Activated naive CD8-positive, alpha-beta T cell treated with anti-CD3 and anti-CD28 coated beads, Interleukin-2, amount 50 U/mL, for 16 hours (primary cell): ENCODE measurements around the gene PI4KB.
A peak's percentile ranks its signal among the peaks of the same experiment; 100 is the strongest.
"Not testable (repeated sequence)": the region's sequence is repeated elsewhere in the genome, so short reads cannot be mapped to it uniquely, and the experiment has no call there.

Source experiments
- DNase-seq: peaks from one replicate; pipeline ENCODE4 v3.0.0-alpha.2; 2020; ENCODE audit warnings: low read depth, low spot score

Gene PI4KB

DNA sequence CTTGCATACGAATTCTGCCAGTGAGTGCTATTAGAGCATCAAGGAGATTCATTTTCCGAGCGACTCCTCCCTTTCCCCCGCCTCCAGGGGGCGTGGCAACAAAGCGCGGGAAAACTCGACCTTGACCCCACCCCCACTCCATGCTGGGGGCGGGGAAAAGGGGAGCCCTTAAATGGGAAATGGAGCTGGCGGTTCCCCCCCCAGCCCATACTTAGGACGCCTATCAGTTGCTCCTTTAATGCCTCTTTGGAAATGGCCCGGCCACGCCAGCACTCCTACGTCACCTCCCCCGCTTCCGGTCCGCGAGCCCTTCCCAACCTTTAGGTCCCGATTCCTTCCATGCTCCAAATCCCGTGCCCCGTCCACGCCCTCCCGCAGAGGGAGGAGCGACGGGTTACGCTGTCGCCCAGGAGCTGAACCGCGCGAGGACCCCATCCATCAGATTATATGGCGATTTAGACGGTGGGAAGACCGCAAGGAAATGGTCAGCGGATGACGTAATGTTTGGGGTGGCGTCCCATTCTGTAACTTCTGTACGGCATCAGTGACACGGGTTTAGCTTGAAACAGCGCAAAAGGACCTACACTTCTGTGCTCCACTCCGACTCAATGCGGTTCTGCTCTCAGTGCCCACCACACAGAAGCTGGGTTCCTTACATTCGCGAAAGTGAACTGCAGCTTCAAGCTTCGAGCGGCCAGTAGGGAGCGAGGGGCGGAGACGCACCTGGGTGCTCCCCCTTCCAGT, 45.8 kb downstream of the PI4KB start:
- peak; percentile 90 for DNase-seq

- DNase-seq, result no peak
Measured at GRCh38 chr1:151277249-151277648, 50.0 kb downstream of the PI4KB start.

DNA sequence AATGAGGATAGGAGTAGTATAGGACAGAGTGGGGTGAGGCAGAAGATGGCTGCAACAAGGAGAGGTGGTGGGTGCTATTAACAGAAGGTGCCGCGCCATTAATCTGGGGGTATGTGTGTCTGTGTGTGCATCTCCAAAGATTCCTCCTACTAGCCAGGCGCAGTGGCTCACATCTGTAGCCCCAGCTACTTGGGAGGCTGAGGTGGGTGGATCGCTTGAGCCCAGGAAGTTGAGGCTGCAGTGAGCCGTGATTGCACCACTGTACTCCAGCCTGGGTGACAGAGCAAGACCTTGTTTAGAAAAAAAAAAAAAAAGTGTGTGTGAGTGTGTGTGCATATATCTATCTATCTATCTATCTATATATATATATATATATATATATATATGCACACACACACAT, 51.9 kb downstream of the PI4KB start:
- DNase-seq, result not testable (repeated sequence)

DNA sequence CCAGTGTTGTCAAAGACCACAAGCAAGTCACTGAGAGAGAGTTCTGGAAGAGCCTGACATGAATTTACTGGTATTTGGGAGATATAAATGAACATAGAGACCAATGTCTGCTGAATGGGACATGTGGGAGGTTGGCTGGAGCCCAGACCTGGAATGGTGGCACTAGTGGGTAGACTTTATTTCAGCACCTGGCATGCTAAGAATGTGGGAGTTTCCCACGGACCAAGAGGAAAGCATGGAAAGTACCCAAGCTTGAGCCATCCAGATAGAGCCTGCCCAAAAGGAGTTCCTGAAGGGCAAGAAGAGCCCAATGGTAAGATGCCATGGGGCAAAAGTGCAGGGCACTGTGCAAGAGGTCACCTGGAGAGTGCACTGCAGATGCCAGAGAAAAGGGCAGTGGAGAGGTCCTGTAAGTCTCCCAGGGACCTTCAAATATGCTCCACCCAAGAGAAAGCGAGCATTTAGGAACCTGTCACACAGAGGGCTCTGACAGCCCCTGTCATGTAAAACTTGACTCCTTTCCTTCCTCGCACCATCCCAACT, 53.2 kb downstream of the PI4KB start:
- DNase-seq, result no peak

GRCh38 chr1:151267760-151268159, 59.5 kb downstream of the PI4KB start:
- DNase-seq, result no peak

DNA sequence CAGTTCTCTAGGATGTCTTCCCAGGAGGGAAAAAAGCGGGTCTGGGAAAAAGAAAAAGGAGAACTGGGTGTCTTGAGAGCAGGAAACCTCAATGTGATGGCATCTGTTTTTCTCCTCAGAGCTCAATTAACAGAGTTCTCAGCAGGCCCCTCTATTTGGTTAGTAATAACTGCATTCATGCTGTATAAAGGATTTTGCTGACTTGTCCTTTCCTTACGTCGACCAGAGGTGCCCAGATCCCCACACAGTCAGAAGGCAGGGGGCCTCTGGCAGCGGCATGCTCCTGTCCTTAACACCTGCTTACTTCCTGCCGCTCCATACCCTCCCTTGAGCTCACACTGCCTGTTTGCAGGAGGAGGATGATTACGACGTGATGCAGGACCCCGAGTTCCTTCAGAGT, 60.4 kb downstream of the PI4KB start:
- no peak for DNase-seq

DNA sequence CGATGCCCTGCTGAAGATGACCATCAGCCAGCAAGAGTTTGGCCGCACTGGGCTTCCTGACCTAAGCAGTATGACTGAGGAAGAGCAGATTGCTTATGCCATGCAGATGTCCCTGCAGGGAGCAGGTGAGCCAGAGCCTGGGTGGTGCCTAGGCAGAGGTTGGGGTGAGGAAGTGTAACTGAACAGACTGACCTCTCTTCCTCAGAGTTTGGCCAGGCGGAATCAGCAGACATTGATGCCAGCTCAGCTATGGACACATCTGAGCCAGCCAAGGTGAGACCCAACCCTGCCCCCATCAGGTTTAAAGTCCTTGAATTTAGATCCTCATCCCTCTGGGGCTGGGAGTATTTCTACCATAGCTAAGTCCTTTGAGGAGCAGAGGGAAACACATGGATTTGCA, 60.9 kb downstream of the PI4KB start:
- DNase-seq, result no peak

DNA sequence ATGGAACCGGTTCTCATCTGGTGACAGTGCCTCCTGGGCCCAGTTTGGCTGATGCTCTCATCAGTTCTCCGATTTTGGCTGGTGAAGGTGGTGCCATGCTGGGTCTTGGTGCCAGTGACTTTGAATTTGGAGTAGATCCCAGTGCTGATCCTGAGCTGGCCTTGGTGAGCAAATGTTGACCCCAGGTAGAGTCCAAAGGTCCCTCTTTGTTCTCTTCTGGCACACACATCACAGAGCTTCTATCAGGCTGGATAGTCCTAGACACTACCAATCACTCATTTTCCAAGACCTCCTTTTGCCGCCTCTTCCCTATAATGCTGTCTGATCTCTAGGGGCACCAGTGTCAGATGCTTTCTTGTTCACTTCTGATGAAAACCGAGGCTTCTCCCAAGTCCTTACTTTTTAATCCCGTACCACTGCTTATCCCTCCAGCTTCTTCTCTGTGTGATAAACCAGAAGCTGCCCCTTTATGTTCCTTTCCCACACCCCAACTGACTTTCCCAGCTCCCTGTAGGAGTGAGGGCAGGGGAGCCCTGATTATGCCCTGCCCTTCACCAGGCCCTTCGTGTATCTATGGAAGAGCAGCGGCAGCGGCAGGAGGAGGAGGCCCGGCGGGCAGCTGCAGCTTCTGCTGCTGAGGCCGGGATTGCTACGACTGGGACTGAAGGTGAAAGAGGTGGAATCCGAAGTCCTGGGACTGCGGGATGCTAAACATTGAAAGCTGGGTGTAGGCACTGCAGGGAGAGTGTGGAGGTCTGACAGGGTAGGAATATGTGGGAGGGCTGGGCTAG, 61.6 kb downstream of the PI4KB start:
- no peak for DNase-seq

DNA sequence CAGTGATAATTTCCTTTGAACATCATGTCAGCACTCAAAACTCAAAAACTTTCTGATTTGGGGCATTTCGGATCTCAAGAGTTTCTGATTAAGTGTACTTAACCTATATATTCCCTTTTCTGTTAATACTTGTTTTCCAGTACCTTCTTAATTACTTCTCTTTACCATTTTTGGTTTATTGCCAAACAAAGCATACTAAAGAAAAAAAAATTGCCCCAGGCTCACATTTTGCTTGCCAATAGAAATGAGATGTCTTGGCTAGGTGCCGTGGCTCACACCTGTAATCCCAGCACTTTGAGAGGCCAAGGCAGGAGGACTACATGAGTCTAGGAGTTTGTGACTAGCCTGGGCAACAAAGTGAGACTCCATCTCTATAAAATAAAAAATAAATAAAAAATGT, 67.9 kb downstream of the PI4KB start:
- no peak for DNase-seq

DNA sequence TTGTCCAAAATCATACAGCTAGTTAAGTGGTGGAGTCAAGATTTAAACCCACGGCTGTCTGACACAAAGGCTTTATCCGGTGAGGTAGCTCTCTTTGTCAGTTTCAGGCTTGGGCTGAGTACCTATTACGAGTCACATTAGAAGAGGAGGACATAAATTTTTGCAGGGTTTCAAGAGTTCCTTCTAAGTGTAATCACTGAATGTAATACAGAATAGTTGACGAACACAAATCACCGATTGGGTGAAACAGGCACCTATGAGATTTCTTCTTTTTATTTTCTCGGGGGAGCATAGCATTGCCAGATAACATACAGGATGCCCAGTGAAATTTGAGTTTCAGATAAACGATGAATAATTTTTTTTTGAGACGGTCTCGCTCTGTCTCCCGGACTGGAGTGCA, 71.8 kb downstream of the PI4KB start:
- no peak for DNase-seq

DNA sequence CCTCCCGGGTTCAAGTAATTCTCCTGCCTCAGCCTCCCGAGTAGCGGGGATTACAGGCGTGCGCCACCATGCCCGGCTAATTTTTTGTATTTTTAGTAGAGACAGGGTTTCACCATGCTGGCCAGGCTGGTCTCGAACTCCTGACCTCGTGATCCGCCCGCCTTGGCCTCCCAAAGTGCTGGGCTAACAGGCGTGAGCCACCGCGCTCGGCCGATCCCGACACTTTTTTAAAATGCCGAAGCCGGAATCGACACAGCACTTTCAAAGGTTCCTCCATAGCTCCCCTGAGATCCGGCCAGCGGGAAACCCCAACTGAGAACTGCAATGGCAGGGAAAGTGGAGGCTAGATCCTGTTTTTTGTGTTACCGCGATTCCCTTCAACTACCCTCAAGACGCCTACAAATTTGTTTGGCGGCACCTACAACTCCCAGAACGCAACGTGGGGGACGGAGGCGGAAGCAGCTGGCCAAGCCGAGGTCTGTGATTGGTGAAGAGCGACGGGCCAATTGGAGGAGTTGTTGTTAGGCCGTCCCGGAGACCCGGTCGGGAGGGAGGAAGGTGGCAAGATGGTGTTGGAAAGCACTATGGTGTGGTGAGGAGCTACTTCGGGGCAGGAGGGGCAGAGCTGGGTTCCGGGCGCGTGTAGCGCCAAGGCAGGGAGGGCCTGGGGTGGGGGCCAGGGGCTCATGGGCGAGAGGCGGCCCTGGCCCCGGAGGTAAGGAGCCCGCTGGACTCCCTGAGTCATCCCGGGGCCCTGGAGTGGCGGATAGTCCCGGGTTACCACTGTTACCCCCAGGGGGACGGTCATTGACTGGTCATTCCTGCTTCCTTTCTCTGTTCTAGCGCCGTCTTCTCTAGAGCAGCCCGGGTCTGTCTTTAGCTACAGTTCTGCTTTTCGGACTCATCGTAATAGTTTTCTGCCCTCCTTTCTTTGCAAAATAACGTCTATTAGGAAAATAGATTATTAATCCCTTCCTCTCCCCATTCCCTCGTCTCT, 72.7 kb downstream of the PI4KB start, which contains the start of gene PSMD4:
Gene PSMD4 (plus strand): TSS at position 518 of the 997 bp plus-strand sequence. CDS start 49 bp downstream, at position 567.
- DNase-seq, result peak; percentile 79

DNA sequence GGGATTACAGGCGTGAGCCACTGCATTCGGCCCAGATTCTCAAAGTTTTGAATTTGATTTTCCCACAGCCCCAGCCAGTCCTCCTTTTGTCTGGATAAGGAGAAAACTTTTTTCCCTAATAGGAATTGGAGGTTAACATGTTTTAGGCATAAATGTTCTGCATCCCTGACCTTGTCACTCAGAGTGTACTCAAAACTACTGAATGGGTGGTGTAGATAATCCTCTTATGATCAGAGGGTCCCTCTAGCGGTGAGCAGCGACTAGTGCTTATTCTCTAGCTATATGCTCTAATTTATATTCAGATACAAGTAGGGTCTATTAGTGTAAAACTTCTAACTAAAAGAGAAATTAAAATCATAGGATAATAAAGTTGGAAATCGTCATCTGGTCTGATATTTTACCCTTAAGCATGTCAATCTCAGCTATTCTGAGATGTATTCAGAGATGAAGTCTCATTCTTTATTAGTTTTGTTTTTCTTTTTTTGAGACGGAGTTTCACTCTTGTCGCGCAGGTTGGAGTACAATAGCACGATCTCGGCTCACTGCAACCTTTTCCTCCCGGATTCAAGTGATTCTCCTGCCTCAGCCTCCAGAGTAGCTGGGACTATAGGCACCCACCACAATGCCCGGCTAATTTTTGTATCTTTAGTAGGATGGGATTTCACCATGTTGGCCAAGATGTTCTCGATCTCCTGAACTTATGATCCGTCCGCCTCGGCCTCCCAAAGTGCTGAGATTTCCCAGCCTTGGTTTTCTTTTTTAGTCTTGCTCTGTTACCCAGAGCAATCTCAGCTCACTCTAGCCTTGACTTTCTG, 75.4 kb downstream of the PI4KB start:
- peak; percentile 16 for DNase-seq

GRCh38 chr1:151246786-151247185, 80.4 kb downstream of the PI4KB start:
- DNase-seq, result no peak

DNA sequence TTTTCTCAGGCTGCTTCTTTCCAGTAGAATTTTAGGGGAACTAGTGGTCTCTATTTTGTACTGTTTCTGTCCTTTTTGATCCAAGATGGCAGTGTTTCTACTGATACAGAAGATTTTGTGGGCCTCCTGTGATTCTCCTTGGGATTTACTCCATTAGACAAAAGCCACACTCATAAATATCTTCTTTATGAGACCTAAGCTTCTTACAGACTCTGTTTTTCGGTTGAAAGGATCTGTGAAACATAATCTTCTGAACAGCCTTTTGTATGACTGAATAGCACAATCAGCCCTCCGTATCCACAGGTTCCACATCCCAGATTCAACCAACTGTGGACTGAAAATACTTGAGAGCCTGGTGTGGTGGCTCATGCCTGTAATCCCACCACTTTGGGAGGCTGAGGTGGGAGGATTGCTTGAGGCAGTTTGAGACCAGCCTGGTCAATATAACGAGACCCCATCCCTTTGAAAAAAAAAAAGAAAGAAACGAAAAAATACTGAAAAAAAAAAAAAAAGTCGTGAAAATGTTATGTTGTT, 83.5 kb downstream of the PI4KB start:
- DNase-seq, result no peak

DNA sequence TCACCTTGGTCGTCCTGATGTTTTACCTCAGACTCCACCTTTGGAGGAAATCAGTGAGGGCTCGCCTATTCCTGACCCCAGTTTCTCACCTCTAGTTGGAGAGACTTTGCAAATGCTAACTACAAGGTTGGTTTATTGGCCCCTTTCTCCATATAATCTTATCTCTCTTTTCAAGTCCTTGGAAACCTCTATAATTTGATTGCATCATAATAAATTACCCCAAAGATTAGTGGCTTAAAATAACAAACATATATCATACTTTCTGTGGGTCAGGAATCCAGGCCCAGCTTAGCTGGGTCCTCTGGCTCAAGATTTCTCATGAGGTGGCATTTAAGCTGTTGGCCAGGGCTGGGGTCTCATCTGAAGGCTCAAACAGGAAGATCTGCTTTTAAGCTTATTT, 84.8 kb downstream of the PI4KB start:
- no peak for DNase-seq
